G401 (cell line): ENCODE measurements around the gene SHF. TPM values are rescaled to one million over a fixed set of nuclear protein-coding genes. Genes with fewer than 3 reads are reported as not detected.

Source experiments
- DNase-seq: peaks from one replicate; pipeline ENCODE4 v3.0.0-alpha.2; 2015; ENCODE audit warnings: low spot score
- in situ Hi-C: cut with HindIII; loops from 2 replicates; pipeline ENCODE4 v1.10.0; 2016; ENCODE audit warnings: low sequenced_read_pairs, mixed read lengths
- total RNA-seq: library from RNA; depleted of rRNA; stranded (reverse); fragments of >200 nt; shearing (Covaris generic); gene quantifications from 2 replicates; pipeline ENCODE4 v1.2.3, GENCODE V29; 2014

Gene SHF
- total RNA-seq, 1 experiment from 2014 or later, result 7.8 TPM

- DNase-seq, result peak; percentile 87
- in situ Hi-C loops, result loop anchor here (10.0 kb wide), 1 partner anchor 194 kb away; no protein-coding TSS in a partner anchor
Measured at GRCh38 chr15:45200799-45201556, 13.2 kb upstream of the SHF start.

GRCh38 chr15:45200001-45200798 is 12.4 kb upstream of the SHF start:
- in situ Hi-C loops, result loop anchor here (10.0 kb wide), 1 partner anchor 195 kb away; no protein-coding TSS in a partner anchor
- peak; percentile 99 for DNase-seq

- peak; percentile 71 for DNase-seq
- in situ Hi-C loops, result no loop called here
Measured at GRCh38 chr15:45199136-45199810, 11.5 kb upstream of the SHF start.

GRCh38 chr15:45198337-45199135 is 10.8 kb upstream of the SHF start:
- DNase-seq, result peak; percentile 99
- in situ Hi-C loops, result no loop called here

- DNase-seq, result peak; percentile 19
- in situ Hi-C loops, result no loop called here
Measured at GRCh38 chr15:45197512-45197911, 9.7 kb upstream of the SHF start.

- no peak for DNase-seq
- in situ Hi-C loops, result no loop called here
Measured at GRCh38 chr15:45187578-45187893, 230 bp downstream of the SHF start.

- in situ Hi-C loops, result no loop called here
Measured at GRCh38 chr15:45186771-45187577, 792 bp downstream of the SHF start.

GRCh38 chr15:45185903-45186770 is 1.6 kb downstream of the SHF start:
- in situ Hi-C loops, result no loop called here
- DNase-seq, result peak; percentile 64

More at GRCh38 chr15:45186771-45187577, 792 bp downstream of the SHF start:
- DNase-seq, result peak; percentile 11

GRCh38 chr15:45185069-45185779 is 2.5 kb downstream of the SHF start:
- in situ Hi-C loops, result no loop called here

GRCh38 chr15:45184562-45185041 is 3.2 kb downstream of the SHF start:
- in situ Hi-C loops, result no loop called here
- peak; percentile 97 for DNase-seq

More at GRCh38 chr15:45185069-45185779, 2.5 kb downstream of the SHF start:
- DNase-seq, result peak; percentile 22

- no peak for DNase-seq
- in situ Hi-C loops, result no loop called here
Measured at GRCh38 chr15:45183511-45183910, 4.3 kb downstream of the SHF start.

GRCh38 chr15:45182996-45183395 is 4.8 kb downstream of the SHF start:
- in situ Hi-C loops, result no loop called here
- peak; percentile 17 for DNase-seq

- peak; percentile 94 for DNase-seq
- in situ Hi-C loops, result no loop called here
Measured at GRCh38 chr15:45181491-45182285, 6.1 kb downstream of the SHF start.

GRCh38 chr15:45180648-45181436 is 6.9 kb downstream of the SHF start:
- no peak for DNase-seq
- in situ Hi-C loops, result no loop called here

- DNase-seq, result no peak
- in situ Hi-C loops, result no loop called here
Measured at GRCh38 chr15:45180201-45180600, 7.6 kb downstream of the SHF start.
